SH-SY5Y (cell line): Measurements from ENCODE around the gene TBC1D16.

Experiments
- GATA2 ChIP-seq: IDR thresholded peaks from 2 replicates; pipeline ENCODE4 v1.6.1; 2011; ENCODE audit warnings: mild to moderate bottlenecking, low read depth, low read length
- GATA3 ChIP-seq: IDR thresholded peaks from 2 replicates; pipeline ENCODE4 v1.6.1; 2011; ENCODE audit warnings: low read depth, mild to moderate bottlenecking, low read length, moderate library complexity

GRCh38 chr17:79913896-79914812, 121.5 kb downstream of the TBC1D16 start:
- no peak for TF ChIP-seq GATA2
- TF ChIP-seq GATA3, result no peak
